ENCODE results near the gene LDHB.

The LDHB gene

DNA sequence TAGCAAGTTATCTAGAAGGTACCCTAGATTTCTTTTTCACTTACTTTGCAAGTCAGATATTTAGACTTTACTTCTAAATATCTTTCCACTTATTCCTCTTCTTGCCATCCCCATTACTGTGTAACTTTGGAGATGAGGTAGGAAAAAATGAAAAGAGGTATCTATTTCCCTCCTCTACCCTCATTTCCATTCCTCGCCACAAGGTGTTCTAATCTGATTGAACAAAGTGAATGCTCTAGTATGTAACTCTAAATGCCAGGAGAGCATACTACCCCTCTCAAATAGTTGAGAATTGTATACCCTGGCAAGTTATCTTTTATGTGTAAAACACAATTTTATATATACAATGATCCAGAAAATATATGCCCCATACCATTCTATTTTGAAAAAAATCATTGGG, 1.7 kb upstream of the LDHB start:
- H3K9me2 ChIP-seq (ENCODE audit: low read depth, low read length) = no peaks in the 10 kb centered on the region
- H3F3A ChIP-seq (ENCODE audit: insufficient read depth, low read length) = no peaks in the 10 kb centered on the region
- H3K4me2 ChIP-seq (ENCODE audit: low read length) = no peak overlapping the region
- H3K27me3 ChIP-seq (ENCODE audit: insufficient read depth, low read length) = no peaks in the 10 kb centered on the region
- H4K20me1 ChIP-seq (ENCODE audit: insufficient read depth, low read length) = 0 out of 2 replicates have a peak, but pooled peaks cover 2% of the 10 kb centered on the region
- TF ChIP-seq EZH2 (IDR thresholded peaks at IDR 0.05; ENCODE audit: borderline replicate concordance, low read length) = no peak
- TF ChIP-seq, protein P1, sequence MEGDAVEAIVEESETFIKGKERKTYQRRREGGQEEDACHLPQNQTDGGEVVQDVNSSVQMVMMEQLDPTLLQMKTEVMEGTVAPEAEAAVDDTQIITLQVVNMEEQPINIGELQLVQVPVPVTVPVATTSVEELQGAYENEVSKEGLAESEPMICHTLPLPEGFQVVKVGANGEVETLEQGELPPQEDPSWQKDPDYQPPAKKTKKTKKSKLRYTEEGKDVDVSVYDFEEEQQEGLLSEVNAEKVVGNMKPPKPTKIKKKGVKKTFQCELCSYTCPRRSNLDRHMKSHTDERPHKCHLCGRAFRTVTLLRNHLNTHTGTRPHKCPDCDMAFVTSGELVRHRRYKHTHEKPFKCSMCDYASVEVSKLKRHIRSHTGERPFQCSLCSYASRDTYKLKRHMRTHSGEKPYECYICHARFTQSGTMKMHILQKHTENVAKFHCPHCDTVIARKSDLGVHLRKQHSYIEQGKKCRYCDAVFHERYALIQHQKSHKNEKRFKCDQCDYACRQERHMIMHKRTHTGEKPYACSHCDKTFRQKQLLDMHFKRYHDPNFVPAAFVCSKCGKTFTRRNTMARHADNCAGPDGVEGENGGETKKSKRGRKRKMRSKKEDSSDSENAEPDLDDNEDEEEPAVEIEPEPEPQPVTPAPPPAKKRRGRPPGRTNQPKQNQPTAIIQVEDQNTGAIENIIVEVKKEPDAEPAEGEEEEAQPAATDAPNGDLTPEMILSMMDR (IDR thresholded peaks at IDR 0.05; ENCODE audit: low read length) = peak; percentile 22; the same call in 1 of the 2 replicates
- peaks cover 22% of the 10 kb centered on the region for H3K36me3 ChIP-seq (ENCODE audit: insufficient read depth, low read length)
- peaks cover 28% of the 10 kb centered on the region for H3K79me2 ChIP-seq (ENCODE audit: insufficient read depth, low read length)
- H3K4me1 ChIP-seq (ENCODE audit: insufficient read depth, low read length, severe bottlenecking) = peaks cover 21% of the 10 kb centered on the region
- H3K27ac ChIP-seq (ENCODE audit: low read depth, low read length, poor library complexity, severe bottlenecking) = no peak overlapping the region
- no peak overlapping the region for H3K9ac ChIP-seq (ENCODE audit: low read length)
- H3K4me3 ChIP-seq (ENCODE audit: low read depth, low read length, poor library complexity, severe bottlenecking) = no peak overlapping the region
- H2AFZ ChIP-seq (ENCODE audit: low read length) = no peak overlapping the region
- H3K9me3 ChIP-seq (ENCODE audit: low read length) = no peaks in the 10 kb centered on the region

DNA sequence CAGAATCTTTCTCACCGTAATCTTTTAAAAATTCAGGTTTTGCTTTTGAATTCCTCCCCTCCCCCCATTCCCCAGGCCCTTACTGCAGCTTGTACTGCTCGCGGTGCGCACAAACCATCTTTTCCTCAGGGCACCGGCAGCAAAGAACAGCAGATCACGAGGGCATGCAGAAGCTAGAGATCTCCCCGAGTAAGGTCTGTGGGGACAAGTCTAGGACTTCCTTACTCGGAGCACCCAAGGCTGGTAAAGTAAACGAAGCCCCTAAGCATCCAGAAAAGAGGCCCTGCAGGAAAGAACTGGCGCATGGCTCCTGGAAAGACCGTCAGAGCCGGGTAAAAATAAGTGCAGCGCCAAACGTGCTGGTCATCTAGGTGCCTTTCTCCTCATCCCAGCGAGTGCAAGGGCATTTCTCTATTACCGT, 727 bp downstream of the LDHB start:
- Histone ChIP-seq H3K27me3 (ENCODE audit: insufficient read depth, low read length) (no peaks in the 10 kb centered on the region), H3K4me3 (ENCODE audit: low read depth, low read length, poor library complexity, severe bottlenecking) (peak overlapping the region; percentile 92), H3F3A (ENCODE audit: insufficient read depth, low read length) (no peaks in the 10 kb centered on the region), H3K4me1 (ENCODE audit: insufficient read depth, low read length, severe bottlenecking) (peaks cover 21% of the 10 kb centered on the region), H3K36me3 (ENCODE audit: insufficient read depth, low read length) (peaks cover 45% of the 10 kb centered on the region), H4K20me1 (ENCODE audit: insufficient read depth, low read length) (0 out of 2 replicates have a peak, but pooled peaks cover 2% of the 10 kb centered on the region), H3K9me3 (ENCODE audit: low read length) (no peaks in the 10 kb centered on the region), H3K4me2 (ENCODE audit: low read length) (peak overlapping the region; percentile 95), H3K9me2 (ENCODE audit: low read depth, low read length) (no peaks in the 10 kb centered on the region), H3K27ac (ENCODE audit: low read depth, low read length, poor library complexity, severe bottlenecking) (peak overlapping the region; percentile 89), H3K9ac (ENCODE audit: low read length) (peak overlapping the region; percentile 84), H3K79me2 (ENCODE audit: insufficient read depth, low read length) (peaks cover 33% of the 10 kb centered on the region), H2AFZ (ENCODE audit: low read length) (no peak overlapping the region)
- TF ChIP-seq EZH2 (IDR thresholded peaks at IDR 0.05; ENCODE audit: borderline replicate concordance, low read length) = no peak
- TF ChIP-seq, protein P1 (IDR thresholded peaks at IDR 0.05; ENCODE audit: low read length) = no peak

DNA sequence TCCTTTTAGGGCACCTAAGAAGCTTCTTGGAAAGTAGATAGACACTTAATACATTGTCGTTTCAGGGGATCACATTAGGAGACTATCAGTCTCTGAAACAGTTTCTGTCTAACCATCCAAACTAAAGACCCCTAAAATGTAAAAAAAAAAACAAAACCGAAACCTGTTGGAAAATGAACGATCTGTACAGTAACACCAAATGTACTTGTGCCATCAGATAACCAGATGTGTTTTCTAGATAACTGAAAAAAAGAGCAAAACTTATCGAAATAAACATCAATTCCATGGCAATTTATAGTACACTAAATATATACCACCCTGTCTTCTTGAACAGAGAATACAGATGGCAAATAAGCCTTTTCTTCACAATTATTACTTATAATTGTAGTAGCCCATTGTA, 2.1 kb downstream of the LDHB start:
- Histone ChIP-seq H3K4me1 (ENCODE audit: insufficient read depth, low read length, severe bottlenecking) (peaks cover 21% of the 10 kb centered on the region), H3K4me3 (ENCODE audit: low read depth, low read length, poor library complexity, severe bottlenecking) (peak overlapping the region; percentile 92), H3K27ac (ENCODE audit: low read depth, low read length, poor library complexity, severe bottlenecking) (no peak overlapping the region), H4K20me1 (ENCODE audit: insufficient read depth, low read length) (0 out of 2 replicates have a peak, but pooled peaks cover 2% of the 10 kb centered on the region), H3K36me3 (ENCODE audit: insufficient read depth, low read length) (peaks cover 59% of the 10 kb centered on the region), H3K9me3 (ENCODE audit: low read length) (no peaks in the 10 kb centered on the region), H3K27me3 (ENCODE audit: insufficient read depth, low read length) (no peaks in the 10 kb centered on the region), H2AFZ (ENCODE audit: low read length) (no peak overlapping the region), H3F3A (ENCODE audit: insufficient read depth, low read length) (no peaks in the 10 kb centered on the region), H3K9ac (ENCODE audit: low read length) (peak overlapping the region; percentile 84; the same call in 1 of the 2 replicates), H3K79me2 (ENCODE audit: insufficient read depth, low read length) (peaks cover 33% of the 10 kb centered on the region), H3K9me2 (ENCODE audit: low read depth, low read length) (no peaks in the 10 kb centered on the region), H3K4me2 (ENCODE audit: low read length) (peak overlapping the region; percentile 95)
- TF ChIP-seq EZH2 (IDR thresholded peaks at IDR 0.05; ENCODE audit: borderline replicate concordance, low read length) = no peak
- TF ChIP-seq, protein P1 (IDR thresholded peaks at IDR 0.05; ENCODE audit: low read length) = no peak
